Activated CD8-positive, alpha-beta memory T cell treated with anti-CD3 and anti-CD28 coated beads, Interleukin-2, amount 50 U/mL, for 48 hours (primary cell): ENCODE data around the gene PPP2R2B.

ENCODE experiments used
- DNase-seq: peaks from one replicate; pipeline ENCODE4 v3.0.0-alpha.2; 2020

The PPP2R2B gene

DNA sequence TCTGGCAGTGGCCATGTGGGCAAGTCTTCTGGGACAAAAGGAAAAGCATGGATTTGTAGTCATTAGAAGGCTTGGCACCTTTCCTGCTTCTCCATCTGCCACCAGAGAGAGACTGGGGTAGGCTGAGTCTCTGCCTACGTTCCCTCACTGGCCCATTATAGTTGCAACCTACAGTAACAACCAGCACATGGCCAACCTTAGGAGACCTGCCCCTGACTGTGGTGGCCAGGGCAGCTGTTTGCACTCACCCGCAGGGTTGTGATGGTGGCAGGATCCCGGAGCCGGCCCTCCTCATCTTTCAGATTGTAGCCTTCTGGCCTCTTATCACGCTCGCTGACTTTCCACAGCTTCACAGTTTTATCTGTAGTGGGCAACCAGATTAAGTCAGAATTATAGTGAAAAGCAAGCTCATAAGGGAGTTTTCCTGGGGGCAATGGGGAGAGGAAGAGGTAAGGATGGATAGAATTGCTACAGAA lies 187.6 kb downstream of the PPP2R2B start:
- DNase-seq = no peak

DNA sequence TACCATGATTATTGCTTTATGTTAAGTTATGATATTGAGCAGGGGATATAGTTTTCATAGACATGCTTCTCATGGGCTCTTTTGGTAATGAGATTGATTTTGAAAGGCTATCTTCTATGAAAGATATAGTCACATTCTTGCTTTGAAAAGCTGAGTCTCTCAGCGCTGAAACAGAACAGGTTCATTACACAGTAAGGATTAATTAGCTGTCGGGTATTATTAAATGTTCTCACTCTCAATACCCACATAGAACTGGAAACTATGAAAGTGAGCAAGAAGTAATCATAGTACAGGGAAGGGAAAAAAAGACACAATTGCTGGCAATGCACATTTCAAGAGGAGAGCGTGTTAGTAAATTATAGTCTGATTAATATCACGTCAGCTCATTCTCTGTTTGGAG lies 190.9 kb downstream of the PPP2R2B start:
- DNase-seq = no peak

DNA sequence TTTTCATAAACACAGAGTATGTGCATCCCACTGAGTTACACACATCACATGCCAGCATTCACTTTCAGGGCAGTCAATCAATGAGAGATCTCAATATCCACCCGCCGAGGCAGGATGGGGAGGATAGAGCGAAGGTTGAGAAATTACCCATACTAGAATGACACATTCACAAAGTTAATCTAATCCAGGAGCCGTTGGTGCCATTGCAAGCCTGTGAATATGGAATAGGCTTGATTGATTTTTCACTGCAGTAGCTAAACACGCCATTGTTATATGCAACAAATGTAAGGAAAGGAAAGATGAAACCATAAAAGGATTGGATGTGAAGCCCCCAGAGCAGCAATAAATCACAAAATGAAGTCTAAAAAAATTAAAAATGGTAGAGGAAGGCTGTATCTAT lies 194.7 kb downstream of the PPP2R2B start:
- no peak for DNase-seq

DNA sequence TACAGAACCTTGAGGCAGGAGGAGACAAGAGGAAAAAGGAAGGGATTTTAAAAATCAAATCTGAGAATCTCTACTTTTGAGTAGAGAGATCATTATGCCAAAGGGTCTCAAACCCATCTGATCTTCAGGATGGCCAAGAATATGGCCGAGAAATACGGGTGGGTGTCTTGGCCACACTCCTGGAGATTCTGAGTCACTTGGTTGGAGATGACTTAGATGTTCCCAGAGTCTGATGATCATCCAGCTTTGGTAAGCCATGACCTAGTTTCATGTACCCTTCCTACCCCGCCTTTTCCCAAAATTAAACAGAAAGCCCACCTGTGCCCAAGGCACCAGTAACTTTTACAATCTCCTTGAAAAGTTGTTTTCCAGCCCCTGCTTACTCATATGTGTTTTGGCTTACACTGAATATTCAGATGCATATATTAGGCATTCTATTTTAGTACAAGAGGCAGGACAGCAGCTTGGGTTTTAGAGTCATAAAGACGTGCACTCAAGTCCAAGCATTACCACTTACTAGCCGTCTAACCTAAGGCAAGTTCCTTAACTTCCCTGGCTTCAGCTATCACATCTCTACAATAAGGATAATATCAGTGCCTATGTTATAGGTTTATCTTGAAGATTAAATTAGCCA lies 195.5 kb downstream of the PPP2R2B start:
- DNase-seq = no peak

DNA sequence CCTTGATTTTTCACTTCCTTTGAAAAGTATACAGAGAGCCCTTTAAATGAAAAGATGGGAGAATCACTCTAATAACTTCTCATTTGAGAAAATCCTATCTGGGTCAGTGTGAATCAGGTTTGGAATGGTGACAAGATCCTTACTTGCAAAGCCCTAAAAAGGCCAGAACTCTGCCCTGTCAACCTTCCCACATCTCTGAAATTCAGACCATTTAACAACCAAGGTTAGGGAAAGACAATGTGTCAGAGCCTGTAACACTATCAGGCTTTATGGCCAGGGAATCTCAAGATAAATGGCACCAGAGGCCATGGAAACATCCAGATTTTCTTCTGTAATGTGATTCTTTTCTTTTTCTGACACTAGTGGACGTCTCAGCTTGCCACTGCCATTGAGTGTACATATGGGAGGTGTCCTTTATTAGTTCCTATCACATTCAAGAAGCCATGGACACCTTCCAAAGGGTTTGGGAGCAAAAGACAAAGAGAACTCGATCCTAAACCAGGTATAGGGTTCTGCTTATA lies 196.9 kb downstream of the PPP2R2B start:
- DNase-seq = no peak

DNA sequence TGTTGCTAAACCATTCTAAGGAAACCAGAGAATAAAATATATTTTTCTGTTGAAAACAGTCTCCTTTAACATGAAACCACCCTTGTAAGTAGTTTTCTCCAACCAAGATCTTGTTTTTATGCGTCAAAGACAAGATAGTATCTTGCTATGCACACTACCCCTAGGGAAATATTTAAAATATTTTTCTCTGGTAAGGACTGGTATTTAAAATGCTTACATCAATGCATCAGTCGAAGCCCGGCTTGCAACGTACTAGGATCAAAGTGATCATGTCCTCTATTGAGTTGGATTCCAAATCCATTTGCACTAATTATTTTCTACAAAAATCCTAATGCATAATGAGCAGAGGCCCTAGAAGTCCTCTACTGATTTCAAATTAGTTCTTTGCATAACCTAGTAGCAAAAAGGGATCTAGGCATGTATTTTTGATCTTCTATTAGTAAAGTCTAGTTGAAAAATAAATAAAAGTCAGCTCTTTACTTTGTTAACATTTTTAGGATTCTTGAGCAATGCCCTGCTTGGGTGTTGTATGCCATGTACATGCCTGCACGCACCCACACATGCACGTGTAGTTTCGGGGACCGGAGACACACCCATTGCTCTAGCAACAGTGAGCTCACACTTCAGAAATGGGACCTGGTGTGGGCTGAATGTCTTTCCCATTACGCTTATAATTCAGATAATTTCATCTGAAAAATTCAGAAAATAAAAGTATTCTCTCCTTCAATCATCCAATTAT lies 197.5 kb downstream of the PPP2R2B start:
- no peak for DNase-seq

DNA sequence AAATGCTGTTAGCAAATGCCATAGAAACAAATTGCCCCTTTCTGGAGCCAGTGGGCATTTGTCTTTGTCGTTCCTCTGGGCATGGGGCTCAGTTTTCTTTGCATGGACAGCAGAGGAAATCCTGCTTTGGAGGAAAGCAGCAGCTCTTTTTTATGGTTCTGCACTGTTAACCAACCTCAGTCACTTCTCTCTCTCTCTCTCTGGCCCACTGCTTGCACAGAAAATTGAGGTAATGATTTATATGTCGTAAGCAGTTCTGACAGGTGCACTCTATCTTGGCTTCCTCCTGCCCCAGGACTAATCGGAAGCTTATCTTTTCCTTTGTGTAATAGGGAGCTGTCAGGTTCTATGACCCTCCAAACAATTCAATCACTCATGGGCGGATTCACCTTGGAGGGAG lies 202.9 kb downstream of the PPP2R2B start:
- no peak for DNase-seq

DNA sequence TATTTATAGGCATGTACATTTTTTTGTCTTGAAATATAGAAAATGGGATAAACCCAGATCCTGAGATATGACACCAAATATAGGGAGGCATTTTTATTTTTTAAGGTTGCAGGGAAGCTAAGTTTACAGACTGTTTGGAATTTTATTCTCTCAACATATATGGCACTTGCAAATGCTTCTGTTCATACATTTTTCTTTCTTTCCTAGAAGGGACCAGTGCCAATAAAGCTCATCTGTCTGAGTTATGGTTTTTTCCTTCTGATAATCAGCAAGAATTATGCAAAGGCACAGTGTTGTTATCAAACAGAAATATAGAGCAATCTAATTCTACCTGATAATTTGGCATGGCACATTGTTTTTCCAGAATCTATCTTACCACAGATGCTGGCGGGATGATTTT lies 205.7 kb downstream of the PPP2R2B start:
- DNase-seq = no peak

DNA sequence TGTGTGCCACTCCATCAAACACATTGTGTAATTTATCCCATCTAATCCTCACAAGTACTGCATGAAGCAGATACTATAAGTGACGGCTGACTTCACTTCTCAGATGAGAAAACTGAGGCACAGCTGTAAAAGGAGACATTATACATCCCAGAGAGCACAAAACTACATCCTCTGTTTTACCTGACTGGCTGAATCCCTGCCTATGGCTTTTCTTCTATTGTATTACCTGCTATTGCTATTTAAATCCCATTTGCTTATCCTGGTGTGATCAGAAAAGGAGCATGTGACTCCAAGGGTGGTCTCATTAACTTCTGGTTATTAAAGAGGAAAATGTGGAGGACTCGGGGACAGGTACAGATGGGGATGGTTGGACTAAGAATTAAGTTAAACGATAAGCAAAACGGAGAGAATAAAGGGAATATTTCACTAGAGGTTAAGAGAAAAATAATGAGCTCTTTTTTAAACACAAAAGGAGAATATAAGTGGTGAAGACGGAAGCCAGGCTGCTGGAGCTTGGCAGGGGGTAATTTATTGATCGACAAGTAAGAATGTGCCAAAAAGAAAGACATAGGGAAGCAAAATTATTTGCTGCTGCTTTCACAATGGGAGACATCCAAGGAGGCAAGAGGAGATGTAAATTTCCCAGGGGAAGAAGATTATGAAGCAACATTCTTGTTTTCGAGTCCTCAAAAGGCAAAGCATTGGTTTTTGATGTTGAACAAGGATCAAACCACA lies 206.8 kb downstream of the PPP2R2B start:
- no peak for DNase-seq

DNA sequence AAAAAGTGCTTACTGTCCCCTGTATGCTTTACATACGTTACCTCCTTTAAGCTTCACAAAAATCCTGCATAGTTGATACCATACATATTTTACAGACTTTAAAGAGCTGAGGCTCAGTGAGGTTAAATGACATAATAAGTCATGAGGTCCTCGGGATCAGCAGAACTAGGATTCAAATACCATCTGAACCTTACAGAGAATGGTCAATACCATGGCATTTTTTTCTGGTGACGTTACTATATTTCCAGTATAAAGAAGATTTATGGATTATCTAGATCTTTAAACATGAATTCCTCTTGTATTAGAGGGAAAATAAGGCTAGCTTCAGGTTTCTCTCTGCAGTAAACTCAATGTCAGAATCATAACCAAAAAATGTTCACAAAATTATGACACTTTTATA lies 208.9 kb downstream of the PPP2R2B start:
- DNase-seq = no peak

DNA sequence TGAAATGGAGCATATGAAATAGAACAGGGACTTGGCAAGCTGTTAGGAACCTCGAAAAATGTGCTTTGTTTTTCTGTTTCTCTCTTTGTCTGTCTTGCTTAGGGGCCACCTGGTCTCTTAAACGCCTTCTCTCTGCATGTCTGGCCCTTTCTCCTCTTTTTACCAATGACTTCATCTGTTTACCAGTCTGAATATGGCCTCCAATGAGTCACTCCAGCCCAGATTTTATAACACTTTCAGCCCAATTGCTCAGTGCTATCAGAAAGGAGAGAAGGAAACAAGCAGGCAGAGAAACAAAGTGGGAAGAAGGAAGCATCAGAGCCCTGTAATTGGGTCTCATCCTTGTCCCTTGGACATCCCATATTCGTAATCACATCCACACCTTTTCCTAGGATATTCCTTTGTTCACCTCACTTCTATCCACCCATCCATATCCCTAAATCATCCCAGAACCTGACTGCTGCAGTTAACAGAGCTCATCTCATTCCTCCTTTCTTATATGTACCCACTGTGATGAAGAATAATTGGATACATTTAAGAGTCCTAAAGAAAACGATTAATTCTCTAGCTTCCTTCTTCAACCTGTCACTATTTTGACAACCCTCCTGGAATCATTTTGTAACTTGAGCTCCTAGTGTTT lies 210.8 kb downstream of the PPP2R2B start:
- no peak for DNase-seq

DNA sequence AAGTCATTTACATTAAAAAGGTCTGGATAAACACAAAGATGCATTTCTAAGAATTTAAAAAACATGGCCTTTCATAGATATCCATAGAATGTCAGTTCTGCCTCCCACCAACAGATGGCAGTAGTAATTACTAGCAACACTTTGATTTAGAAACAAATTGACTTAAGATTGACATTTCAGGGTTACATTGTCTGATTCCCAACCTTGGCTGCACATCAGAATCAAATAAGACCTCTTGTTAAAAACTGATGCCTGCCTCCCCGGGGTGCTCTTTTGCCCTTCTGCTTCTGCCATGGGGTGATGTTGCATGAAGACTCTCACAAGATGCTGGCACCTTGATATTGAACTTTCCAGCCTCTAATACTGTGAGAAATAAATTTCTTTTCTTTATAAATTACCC lies 216.3 kb downstream of the PPP2R2B start:
- DNase-seq = no peak

DNA sequence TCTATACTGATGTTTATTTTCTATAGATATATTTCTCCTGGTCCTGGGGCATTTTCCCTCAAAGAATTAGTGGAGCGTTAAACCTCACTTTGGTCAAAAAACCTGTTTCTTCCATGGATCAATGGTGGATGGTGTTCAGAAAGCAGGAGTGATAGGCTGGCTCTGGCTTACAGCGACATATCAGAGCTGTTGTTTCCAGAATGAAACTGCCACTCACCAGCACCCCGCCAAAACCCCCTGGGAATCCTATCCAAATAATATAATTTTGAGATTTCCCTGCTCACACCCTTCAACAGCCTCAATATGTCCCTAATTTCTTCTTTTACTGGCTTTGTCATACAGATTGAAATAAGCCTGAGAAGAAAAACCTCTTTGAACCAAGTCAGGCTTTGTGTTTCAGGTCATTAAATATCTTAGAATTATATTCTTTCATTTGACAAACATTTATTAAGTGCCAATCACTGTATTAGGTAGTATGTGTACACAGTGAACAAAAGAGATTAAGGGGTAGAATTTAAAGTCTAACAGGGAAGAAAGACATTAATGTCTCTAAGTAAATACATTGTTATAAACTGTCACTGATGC lies 218.1 kb downstream of the PPP2R2B start:
- DNase-seq = no peak

DNA sequence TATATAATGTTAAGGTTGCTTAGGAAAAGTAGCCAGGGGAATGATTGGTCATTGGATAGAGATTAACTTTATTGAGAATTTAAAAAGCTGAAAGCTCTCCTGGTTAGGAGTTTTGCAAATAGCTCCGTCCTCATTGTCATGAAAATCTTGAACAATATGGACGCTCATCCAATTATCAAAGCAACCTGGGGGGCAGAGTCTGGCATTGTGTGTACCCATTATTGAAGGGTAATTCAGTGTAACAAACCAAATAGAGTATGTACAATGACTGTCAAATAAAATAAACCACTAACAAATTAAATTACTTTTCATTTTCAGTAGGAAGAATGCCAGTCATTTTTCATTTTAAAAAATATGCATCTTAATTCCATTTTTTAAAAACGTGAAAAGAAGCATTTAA lies 218.6 kb downstream of the PPP2R2B start:
- no peak for DNase-seq

DNA sequence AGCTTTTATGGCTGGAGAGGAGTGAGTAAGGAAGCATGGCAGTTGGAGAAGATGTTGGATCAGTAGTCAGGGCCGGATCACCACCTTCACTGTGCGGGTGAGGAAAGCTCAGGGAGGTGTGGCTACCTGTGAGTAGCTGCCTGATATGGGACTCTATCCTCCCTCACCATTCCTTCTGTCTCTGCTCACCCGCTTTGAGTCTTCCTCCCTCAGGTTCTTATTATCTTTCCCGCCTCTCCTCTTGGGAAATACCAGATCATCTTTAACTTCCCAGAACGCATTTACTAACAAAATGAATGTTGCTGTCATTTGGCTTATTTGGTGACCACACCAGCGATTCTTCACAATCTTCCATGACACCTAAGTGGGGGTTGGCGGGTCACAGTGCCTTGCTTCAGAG lies 221.9 kb downstream of the PPP2R2B start:
- DNase-seq = no peak

DNA sequence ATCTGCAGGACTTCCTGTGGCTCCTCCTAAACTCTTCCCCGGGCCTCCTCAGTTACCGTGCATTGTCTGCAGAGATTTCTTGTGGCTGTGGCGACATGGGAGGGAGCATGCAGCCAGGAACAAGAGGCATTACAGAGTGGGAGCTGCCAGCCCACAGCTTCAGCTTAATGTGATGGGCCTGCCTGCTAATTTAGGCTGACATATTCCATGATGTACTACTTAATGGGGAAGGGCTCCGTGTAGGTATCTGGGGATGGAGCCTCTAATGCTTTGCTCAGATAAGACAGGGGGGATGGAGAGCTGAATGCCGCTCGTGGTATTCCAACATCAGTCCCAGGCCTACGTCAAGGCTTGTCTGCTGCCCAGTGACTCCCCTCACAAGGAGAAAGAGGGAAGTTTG lies 225.0 kb downstream of the PPP2R2B start:
- DNase-seq = no peak

DNA sequence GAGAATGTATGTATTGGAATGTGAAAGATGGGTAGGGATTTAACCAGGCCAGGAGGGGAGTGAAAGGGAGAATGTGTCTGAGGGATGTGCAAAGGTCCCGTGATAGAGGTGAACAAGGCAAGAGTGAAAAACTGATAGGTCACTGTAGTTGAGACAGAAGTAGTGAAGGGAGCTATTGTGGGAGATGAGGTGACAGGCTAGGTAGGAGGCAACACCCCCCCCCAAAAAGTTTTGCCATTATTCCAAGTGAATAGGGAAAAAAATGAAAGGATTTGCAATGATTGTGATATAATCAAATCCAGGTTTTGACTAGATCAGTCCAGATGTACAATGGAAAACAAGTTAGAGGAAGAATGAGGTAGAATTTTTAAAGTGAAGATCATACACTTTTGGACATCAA lies 226.0 kb downstream of the PPP2R2B start:
- no peak for DNase-seq

DNA sequence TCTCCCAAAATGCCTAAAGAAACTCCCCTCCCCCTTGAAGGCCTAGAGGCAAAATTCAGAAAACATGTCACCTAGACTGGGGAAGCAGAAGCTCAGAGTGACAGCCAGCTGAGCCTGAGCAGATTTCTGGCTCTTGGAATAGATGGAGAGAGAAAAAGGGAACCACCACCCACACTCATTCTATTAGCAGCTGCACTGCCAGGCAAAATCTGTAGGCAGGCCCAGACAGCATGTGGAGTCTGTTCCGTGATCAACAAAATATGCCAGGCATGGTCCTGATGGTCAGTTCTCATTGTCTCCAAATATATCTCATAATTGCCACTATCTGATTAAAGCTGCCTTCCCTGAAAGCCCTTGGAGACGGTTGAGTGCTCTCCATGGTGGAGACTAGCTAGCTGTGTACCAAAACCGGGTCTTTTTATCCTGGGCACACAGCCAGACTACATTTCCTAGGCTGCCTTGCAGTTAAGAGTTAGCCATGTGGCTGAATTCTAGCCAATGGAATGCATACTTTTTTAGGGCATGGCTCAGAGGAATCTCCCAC lies 230.8 kb downstream of the PPP2R2B start:
- DNase-seq = no peak

DNA sequence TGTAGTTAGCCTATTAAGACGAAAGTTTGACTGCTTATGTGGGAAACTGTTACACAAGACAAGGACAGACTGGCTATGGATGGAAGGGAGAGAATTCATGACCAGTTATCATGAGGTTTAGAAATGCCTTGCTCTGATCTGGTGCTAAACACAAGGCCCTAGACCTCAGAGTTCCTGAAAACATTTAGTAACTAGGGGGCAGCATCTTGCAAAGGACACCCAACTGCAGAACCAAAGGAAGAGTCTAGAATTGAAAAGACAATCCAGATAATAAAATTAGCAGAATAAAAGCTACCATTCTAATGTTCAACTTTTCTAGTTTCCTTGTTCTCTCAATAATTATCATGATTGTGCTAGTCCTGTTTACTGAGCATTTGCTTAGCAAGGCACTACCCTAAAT lies 232.1 kb downstream of the PPP2R2B start:
- DNase-seq = no peak

DNA sequence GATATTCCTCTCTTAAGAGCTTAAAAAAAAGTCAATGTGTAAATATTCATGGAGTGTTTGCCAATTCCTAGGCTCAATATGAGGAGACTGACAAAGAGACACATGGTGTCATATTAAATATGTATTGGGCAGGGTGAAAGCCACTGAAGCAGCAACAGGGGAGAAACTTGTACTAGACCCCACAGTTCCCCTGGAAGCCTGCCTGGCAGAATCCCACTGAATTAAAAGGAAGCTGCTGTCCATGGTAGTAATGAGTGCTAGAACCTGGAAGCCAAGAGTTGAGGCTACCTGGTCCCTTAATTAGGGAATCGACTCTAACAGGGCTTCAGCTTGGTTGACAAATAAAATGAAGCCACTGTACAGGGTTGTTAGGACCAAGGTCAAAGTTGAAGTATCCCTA lies 233.2 kb downstream of the PPP2R2B start:
- DNase-seq = no peak

DNA sequence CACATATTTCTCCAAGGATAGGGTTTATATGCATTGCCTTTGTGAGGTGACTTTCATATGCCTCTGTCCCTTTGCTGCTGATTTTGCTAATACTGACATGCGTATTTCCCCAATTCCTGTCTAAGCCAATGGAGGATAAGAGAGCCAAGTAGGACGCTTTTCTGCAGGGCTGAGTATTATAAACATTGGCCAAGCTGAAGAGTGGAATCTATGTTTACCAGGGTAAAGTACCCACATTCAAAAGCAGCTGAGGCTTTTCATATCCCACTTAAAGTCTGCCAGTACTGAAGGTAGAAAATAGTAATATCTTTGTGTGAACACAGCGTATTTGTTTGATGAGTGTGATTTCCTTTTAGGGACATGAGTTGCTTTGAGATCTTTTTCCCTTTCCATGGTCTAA lies 233.7 kb downstream of the PPP2R2B start:
- no peak for DNase-seq

DNA sequence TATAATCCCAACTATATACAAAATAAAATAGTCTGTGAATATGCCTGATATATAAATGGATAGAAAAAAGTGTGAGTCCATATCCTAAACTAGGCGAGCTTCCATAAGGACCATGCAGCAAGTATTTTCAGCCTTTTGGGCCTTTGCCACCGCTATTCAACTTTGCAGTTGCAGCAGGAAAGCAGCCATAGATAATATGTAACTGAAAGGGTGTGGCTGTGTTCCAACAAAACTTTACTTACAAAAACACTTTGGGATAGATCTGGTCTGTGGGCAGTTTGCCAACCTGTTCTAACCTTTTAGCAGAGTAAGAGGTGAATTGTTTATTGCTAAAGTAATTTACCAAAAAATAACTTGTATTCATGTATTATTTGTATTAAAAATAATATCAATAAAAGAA lies 234.8 kb downstream of the PPP2R2B start:
- DNase-seq = no peak

DNA sequence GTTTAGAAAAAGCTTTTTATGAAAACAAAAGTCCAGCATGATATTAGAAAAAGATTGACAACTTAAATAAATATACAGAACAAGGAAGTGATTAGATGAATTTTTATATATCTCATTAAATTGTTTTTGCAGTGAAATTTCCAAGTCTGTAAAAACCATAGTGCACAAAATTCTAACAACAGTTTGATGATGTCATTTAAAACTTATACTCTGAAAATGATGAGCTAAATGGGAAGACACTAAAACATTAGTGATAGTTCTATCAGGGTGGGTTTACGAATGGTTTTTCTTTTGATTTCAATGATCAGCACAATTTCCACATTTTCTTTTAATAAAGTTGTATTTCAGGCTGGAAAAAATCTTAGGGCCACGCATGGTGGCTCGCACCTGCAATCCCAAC lies 236.1 kb downstream of the PPP2R2B start:
- no peak for DNase-seq
